Astrocyte of the cerebellum (primary cell): ENCODE results near the gene OLR1.

Source experiments
- DNase-seq: peaks from one replicate; pipeline ENCODE4 v3.0.0-alpha.2; 2011; ENCODE audit warnings: low read depth
- H3K4me3 ChIP-seq: 2 replicates; pipeline ENCODE4 v1.5.1; 2011; ENCODE audit warnings: mild to moderate bottlenecking, low read depth, low read length, moderate library complexity
- CTCF ChIP-seq: IDR thresholded peaks from 2 replicates; pipeline ENCODE4 v1.5.1; 2012; ENCODE audit warnings: low read length, low read depth, moderate library complexity, mild to moderate bottlenecking; ENCODE audit errors: missing control alignments
- in situ Hi-C: cut with HindIII; loops from 2 replicates; pipeline ENCODE4 v1.10.0; 2017; ENCODE audit warnings: low sequenced_read_pairs

Gene OLR1

GRCh38 chr12:10214136-10214894 is 42.4 kb upstream of the OLR1 start:
- TF ChIP-seq CTCF = no peak
- peak overlapping the region; percentile 98 for H3K4me3 ChIP-seq
- no peak for DNase-seq
- in situ Hi-C loops = no loop called here

- peak overlapping the region; percentile 98 for H3K4me3 ChIP-seq
- DNase-seq = peak; percentile 81
- TF ChIP-seq CTCF = no peak
- in situ Hi-C loops = no loop called here
Measured at GRCh38 chr12:10213168-10214135, 41.5 kb upstream of the OLR1 start.

- H3K4me3 ChIP-seq = peak within 1 kb of the TSS; percentile 98
- TF ChIP-seq CTCF = no peak
- in situ Hi-C loops = no loop called here
- peak; percentile 68 for DNase-seq
Measured at GRCh38 chr12:10212739-10213131, 40.8 kb upstream of the OLR1 start, which contains the start of gene GABARAPL1. GABARAPL1 (plus strand) TSS chr12:10212877; CDS start chr12:10213130, 253 bp downstream.

- peak; percentile 98 for DNase-seq
- no peak for TF ChIP-seq CTCF
- peak overlapping the region; percentile 98 for H3K4me3 ChIP-seq
- in situ Hi-C loops = no loop called here
Measured at GRCh38 chr12:10211940-10212738, 40.2 kb upstream of the OLR1 start.

- TF ChIP-seq CTCF = no peak
- in situ Hi-C loops = no loop called here
- no peak overlapping the region for H3K4me3 ChIP-seq
- no peak for DNase-seq
Measured at GRCh38 chr12:10211101-10211939, 39.4 kb upstream of the OLR1 start.
